Epithelial cell of proximal tubule (primary cell): ENCODE results near the gene BPHL. TPM values are rescaled to one million over a fixed set of nuclear protein-coding genes. Genes with fewer than 3 reads are reported as not detected.

Source experiments
- DNase-seq: peaks from one replicate; pipeline ENCODE4 v3.0.0-alpha.2; 2011; ENCODE audit warnings: low read depth
- H3K4me3 ChIP-seq: 2 replicates; pipeline ENCODE4 v1.5.1; 2011; ENCODE audit warnings: low read depth, mild to moderate bottlenecking, low read length
- total RNA-seq: library from RNA; depleted of rRNA; stranded (reverse); fragments of >200 nt; gene quantifications from 2 replicates; pipeline ENCODE4 v1.2.3, GENCODE V29; 2015
- TF ChIP-seq, protein P1 (sequence below): conservative IDR thresholded peaks from 2 replicates; pipeline ENCODE4 v1.5.1; 2012; ENCODE audit warnings: low read depth, mild to moderate bottlenecking, low read length

BPHL gene
- total RNA-seq, 1 donor from 2014 or later: 30.7 TPM

GRCh38 chr6:3079682-3080081 lies 38.8 kb upstream of the BPHL start:
- TF ChIP-seq, protein P1, sequence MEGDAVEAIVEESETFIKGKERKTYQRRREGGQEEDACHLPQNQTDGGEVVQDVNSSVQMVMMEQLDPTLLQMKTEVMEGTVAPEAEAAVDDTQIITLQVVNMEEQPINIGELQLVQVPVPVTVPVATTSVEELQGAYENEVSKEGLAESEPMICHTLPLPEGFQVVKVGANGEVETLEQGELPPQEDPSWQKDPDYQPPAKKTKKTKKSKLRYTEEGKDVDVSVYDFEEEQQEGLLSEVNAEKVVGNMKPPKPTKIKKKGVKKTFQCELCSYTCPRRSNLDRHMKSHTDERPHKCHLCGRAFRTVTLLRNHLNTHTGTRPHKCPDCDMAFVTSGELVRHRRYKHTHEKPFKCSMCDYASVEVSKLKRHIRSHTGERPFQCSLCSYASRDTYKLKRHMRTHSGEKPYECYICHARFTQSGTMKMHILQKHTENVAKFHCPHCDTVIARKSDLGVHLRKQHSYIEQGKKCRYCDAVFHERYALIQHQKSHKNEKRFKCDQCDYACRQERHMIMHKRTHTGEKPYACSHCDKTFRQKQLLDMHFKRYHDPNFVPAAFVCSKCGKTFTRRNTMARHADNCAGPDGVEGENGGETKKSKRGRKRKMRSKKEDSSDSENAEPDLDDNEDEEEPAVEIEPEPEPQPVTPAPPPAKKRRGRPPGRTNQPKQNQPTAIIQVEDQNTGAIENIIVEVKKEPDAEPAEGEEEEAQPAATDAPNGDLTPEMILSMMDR: no peak
- DNase-seq: no peak
- no peak overlapping the region for H3K4me3 ChIP-seq

DNA sequence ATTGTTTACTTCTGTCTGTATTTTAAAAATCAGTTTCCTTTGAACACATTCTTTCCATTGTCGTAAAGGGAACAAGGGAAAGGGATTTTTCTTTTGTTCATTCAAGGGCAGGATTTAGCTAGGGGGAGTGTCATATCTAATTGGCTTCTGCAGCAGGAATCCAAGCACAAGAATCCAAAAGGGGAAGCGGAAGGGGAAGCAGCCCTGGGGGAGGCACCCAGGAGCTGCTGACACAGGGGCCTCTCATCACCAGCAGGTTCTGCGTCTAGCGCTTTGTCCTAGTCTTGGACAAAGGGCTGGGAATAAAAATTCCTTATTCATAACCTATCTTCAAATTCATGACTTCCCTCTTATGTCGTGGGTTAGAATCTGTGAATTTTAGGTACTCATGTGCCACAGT lies 36.6 kb upstream of the BPHL start:
- TF ChIP-seq, protein P1: no peak
- no peak for DNase-seq
- H3K4me3 ChIP-seq: no peak overlapping the region

- TF ChIP-seq, protein P1: no peak
- H3K4me3 ChIP-seq: no peak overlapping the region
- no peak for DNase-seq
These were observed 33.4 kb upstream of the BPHL start for GRCh38 chr6:3085074-3085473.

- TF ChIP-seq, protein P1: no peak
- no peak for DNase-seq
- no peak overlapping the region for H3K4me3 ChIP-seq
These were observed 32.1 kb upstream of the BPHL start for GRCh38 chr6:3086282-3086946.

- no peak overlapping the region for H3K4me3 ChIP-seq
- no peak for DNase-seq
- TF ChIP-seq, protein P1: no peak
These were observed 30.1 kb upstream of the BPHL start for GRCh38 chr6:3088446-3088845.

- no peak overlapping the region for H3K4me3 ChIP-seq
- TF ChIP-seq, protein P1: no peak
- no peak for DNase-seq
These were observed 29.5 kb upstream of the BPHL start for GRCh38 chr6:3088968-3089367.

DNA sequence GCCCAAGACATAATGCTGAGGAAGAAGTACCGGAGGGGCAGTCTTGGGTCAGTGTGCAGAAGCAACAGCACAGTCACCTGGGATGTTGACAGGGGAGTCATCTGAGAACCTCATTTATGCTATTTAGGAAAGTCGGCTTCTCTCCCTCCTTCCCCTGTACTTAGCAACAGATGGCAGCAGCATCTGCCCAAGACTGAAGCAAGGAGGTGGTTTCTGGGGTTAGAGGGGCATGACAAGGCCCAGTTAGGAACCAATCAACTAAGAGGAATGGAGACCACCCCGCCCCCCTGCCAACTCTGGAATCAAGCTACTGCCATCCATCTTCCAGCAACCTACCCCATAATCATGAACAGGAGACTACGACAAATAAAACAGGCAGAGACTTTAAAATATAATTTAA lies 28.5 kb upstream of the BPHL start:
- TF ChIP-seq, protein P1: no peak
- DNase-seq: no peak
- no peak overlapping the region for H3K4me3 ChIP-seq
